HG03439 (cell line): Measurements from ENCODE around the gene LRRC9.
"Not testable (repeated sequence)": the region's sequence is repeated elsewhere in the genome, so short reads cannot be mapped to it uniquely, and the experiment has no call there.

Source experiments
- ATAC-seq: cut with Tn5 transposase; IDR thresholded peaks from one replicate; pipeline ENCODE4 v1.9.1; 2021; ENCODE audit warnings: mild to moderate bottlenecking, moderate library complexity; ENCODE audit not compliant: unreplicated experiment

LRRC9 gene

GRCh38 chr14:60058087-60058486 lies 138.1 kb downstream of the LRRC9 start:
- ATAC-seq = no peak

GRCh38 chr14:60061371-60061770 lies 141.4 kb downstream of the LRRC9 start:
- no peak for ATAC-seq

GRCh38 chr14:60064491-60065072 lies 144.6 kb downstream of the LRRC9 start:
- no peak for ATAC-seq

GRCh38 chr14:60067882-60068281 lies 147.9 kb downstream of the LRRC9 start:
- ATAC-seq = no peak

DNA sequence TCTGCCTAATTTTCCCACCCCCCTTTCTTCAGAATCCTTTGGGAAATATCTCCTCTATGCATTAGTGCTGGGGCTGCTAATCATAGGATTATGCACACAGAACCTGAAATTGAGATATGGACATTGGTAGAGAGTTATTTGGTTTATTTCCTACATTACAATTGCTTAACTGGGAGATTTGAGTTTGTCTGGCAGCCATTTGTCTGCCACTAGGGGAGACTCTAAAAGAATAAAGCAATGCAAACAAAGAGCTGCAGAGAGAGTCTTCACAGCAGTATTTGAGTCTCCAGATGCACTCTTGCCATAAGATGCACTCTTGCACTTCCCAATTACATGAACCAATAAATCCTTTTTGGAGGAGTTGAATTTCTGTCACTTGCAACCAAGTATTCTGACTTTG lies 159.8 kb downstream of the LRRC9 start:
- no peak for ATAC-seq

GRCh38 chr14:60085085-60085484 lies 165.1 kb downstream of the LRRC9 start:
- ATAC-seq = no peak

GRCh38 chr14:60085693-60086092 lies 165.7 kb downstream of the LRRC9 start:
- no peak for ATAC-seq

- ATAC-seq = no peak
Measured at GRCh38 chr14:60087668-60088067, 167.7 kb downstream of the LRRC9 start.

DNA sequence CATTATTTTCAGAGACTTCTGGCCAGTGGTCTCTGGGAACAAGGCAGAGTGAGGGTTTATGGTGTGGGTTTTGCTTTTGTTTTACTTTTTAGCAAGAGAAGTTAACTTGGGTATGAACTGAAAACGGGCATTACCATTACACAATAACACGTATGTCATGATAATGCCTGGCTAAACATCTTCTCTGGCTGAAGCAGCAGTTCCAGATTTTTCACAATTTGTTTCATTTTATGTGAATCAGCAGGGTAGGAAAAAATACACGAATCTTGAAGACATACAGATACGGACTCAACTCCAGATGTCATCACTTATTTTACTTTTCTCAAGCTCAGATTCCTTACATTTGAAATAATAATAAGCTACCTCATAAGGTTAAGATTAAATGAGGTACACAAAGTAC lies 169.3 kb downstream of the LRRC9 start:
- no peak for ATAC-seq

DNA sequence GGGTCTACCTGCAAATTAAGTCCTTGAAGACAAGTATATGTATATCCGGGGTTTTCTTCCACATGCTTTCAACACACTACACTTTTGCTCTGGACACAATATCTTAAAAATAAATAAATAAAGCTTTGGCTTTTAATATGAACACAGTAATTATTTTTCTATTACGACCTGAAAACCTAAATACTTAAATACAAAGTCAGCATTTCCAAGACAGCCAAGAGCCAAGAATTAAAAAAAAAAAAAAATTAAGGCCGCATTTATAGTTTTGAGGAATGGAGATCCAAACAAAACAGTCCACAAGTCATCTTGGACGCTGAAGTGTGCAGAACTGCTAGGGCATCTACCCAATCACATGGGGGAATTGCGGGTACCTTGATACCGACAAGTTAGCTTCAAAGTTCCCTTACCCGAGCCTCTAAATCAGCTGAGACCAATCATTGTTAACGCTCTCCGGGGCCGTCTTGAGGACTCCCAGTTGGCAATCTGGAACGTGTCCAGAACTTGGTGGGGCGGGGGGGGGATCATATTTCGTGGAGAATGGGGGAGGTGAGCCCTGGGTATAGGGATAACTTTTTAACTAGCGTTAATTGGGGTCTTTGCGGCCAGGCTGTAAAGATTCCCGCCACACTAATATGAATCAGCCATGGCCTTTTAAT lies 171.0 kb downstream of the LRRC9 start:
- ATAC-seq = no peak

GRCh38 chr14:60091550-60092525 lies 171.9 kb downstream of the LRRC9 start, which contains the start of gene PCNX4:
TSS of gene PCNX4 (plus strand) at chr14:60091923. CDS start at chr14:60107639, 15,716 bp downstream.
- ATAC-seq = peak; percentile 97

- ATAC-seq = no peak
Measured at GRCh38 chr14:60092526-60092920, 172.6 kb downstream of the LRRC9 start.

GRCh38 chr14:60093080-60093479 lies 173.1 kb downstream of the LRRC9 start:
- ATAC-seq = no peak

DNA sequence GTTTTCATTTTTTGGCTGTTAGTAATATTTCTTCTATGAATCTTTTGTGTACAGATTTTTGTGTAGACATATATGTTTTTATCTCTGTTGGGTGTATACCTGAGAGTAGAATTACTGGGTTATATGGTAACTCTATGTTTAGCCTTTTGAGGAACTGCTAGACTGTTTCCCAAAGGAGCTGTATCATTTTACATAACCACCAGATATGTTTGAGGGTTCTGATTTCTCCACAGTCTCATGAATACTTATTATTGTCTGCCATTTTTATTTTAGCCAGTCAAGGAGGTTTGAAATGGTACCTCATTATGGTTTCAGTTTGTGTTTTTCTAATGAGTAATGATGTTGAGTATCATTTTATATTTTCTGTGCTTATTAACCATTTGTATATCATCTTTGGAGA lies 173.7 kb downstream of the LRRC9 start:
- no peak for ATAC-seq

DNA sequence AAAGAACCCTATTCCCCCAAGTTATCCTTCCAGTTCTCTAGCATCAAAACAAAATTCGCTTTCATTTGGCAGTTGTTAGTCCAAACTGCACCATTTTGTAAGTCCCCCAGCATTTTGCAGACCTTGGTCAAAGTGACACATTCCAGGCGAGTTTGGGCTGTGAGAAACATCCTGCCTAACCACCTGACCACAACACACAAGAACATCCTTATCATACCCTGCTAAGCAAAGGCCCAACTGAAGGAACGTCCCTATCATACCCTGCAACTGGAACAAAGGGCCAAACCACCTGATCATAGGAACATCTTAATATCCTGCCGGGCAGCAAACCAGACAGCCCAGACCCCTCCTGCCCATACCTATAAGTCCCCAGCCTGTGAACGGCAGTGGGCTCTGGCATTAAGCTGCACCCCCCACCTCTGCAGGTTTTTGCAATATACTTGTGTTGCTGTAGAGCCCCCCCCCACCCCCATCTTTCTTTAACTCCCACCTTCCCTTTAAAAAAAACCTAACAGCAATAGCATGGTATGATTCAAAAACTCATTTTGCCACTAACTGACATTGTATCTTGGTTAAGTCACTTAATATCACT lies 174.5 kb downstream of the LRRC9 start:
- no peak for ATAC-seq

GRCh38 chr14:60095231-60095630 lies 175.3 kb downstream of the LRRC9 start:
- ATAC-seq = no peak

DNA sequence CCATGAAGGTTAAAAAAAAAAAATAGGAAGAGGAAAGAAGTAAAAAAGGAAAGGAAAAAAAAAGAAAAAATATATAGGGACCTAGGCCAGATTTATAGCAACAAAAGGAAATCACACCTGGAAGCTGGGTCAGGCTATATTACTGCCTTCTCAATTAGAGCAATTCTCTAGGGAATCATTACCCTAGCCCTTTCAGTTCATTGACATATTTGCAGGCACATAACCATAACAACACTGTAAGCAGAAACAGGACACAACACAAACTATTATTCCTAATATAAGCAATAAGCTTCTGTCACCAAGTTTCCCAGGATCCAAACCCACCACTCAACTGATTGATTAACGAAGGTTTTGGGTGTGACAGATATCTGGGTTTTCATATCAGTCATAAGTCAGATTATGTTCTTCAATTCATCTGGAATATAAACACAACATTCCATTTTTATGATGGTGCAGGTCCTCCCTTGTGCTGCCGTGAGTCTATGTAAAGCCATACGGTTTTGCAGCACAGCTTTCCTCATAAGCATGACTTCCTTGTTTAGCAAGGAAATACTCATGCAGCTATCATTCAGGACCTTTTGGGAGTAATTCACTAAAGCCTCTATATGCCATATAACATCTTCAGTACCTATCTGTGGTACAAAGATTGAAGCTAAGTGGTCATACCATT lies 176.0 kb downstream of the LRRC9 start:
- no peak for ATAC-seq

GRCh38 chr14:60097974-60098373 lies 178.0 kb downstream of the LRRC9 start:
- ATAC-seq = no peak

GRCh38 chr14:60099855-60100254 lies 179.9 kb downstream of the LRRC9 start:
- ATAC-seq = not testable (repeated sequence)

- no peak for ATAC-seq
Measured at GRCh38 chr14:60101786-60102185, 181.8 kb downstream of the LRRC9 start.

DNA sequence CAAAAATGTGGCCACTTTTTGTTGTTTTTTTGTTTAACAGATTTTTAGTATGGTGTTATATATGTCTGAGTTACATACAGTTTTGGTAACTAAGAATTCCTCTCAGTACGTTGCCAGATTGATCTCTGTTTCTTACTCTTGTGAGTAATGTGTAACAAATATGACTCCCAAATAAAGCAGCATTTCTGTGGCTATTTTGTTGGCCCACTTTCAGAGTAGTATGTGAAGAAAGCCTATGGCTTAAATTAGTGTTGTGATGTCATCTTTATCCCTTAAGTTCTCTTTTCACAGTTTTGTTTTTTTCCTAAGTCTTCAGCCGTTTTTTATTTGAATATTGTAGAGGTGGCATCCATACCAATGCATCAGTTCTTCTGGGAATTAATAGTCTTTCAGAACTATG lies 182.4 kb downstream of the LRRC9 start:
- ATAC-seq = no peak
